SU-DHL-6 (cell line): ENCODE results near the gene RARRES1.

Experiments
- H2AFZ ChIP-seq: fragments of 200-600 bp; sonication (generic); 2 replicates; pipeline ENCODE4 v1.6.1; 2014; ENCODE audit warnings: low read depth, mild to moderate bottlenecking, moderate library complexity, mixed read lengths, antibody characterized with exemption, low read length; ENCODE audit not compliant: severe bottlenecking
- H3F3A ChIP-seq: fragments of 200-600 bp; shearing (Covaris generic); 2 replicates; pipeline ENCODE4 v1.6.0; 2016; ENCODE audit warnings: antibody characterized with exemption, mild to moderate bottlenecking; ENCODE audit not compliant: insufficient read depth
- H3K27ac ChIP-seq: fragments of 200-600 bp; sonication (generic); 2 replicates; pipeline ENCODE4 v1.5.1; 2016; ENCODE audit warnings: low read depth, mild to moderate bottlenecking, low read length, moderate library complexity, mixed read lengths
- H3K27me3 ChIP-seq: fragments of 200-600 bp; sonication (generic), shearing (Covaris generic); 2 replicates; pipeline ENCODE4 v1.6.0; 2014; ENCODE audit warnings: mild to moderate bottlenecking, low read length
- H3K36me3 ChIP-seq: fragments of 200-600 bp; sonication (generic); 2 replicates; pipeline ENCODE4 v1.6.1; 2014; ENCODE audit warnings: mild to moderate bottlenecking, low read length, mixed read lengths
- H3K4me2 ChIP-seq: fragments of 300-600, 200-600 bp; shearing (Covaris generic), sonication (generic); 2 replicates; pipeline ENCODE4 v1.6.0; 2014; ENCODE audit warnings: low read length, low read depth, mild to moderate bottlenecking; ENCODE audit not compliant: poor library complexity, severe bottlenecking
- H3K4me3 ChIP-seq: fragments of 200-600 bp; sonication (generic); 2 replicates; pipeline ENCODE4 v1.5.1; 2014; ENCODE audit warnings: antibody characterized with exemption, low read length, mild to moderate bottlenecking, mixed read lengths; ENCODE audit not compliant: insufficient read depth, poor library complexity, severe bottlenecking
- H3K79me2 ChIP-seq: fragments of 200-600 bp; sonication (generic); 2 replicates; pipeline ENCODE4 v1.6.1; 2014; ENCODE audit warnings: mild to moderate bottlenecking, low read length, moderate library complexity; ENCODE audit not compliant: insufficient read depth
- H3K9ac ChIP-seq: fragments of 200-600 bp; sonication (generic); 2 replicates; pipeline ENCODE4 v1.7.0; 2014; ENCODE audit warnings: mild to moderate bottlenecking, low read length
- H3K9me2 ChIP-seq: fragments of 200-600 bp; sonication (generic); replicated peaks from 2 replicates; pipeline ENCODE4 v1.6.1; 2014; ENCODE audit warnings: low read length; ENCODE audit not compliant: insufficient read depth
- H3K9me3 ChIP-seq: fragments of 200-600 bp; sonication (generic); 2 replicates; pipeline ENCODE4 v1.6.1; 2014; ENCODE audit warnings: low read length, mixed read lengths; ENCODE audit not compliant: insufficient read depth
- H4K20me1 ChIP-seq: fragments of 200-600 bp; sonication (generic); 2 replicates; pipeline ENCODE4 v1.6.1; 2014; ENCODE audit warnings: low read depth, mild to moderate bottlenecking, antibody characterized with exemption, low read length, moderate library complexity, mixed read lengths
- CTCF ChIP-seq: fragments of 200-600 bp; sonication (generic); IDR thresholded peaks from one replicate; pipeline ENCODE4 v1.5.1; 2017; ENCODE audit warnings: antibody characterized with exemption, mild to moderate bottlenecking, low read length, moderate library complexity; ENCODE audit not compliant: insufficient read depth, poor library complexity, severe bottlenecking
- EZH2phosphoT487 ChIP-seq: fragments of 200-600 bp; sonication (generic), shearing (Covaris generic); conservative IDR thresholded peaks from 2 replicates; pipeline ENCODE4 v1.6.1; 2018; ENCODE audit warnings: mild to moderate bottlenecking, antibody characterized with exemption, low read length, moderate library complexity, mixed read lengths

The RARRES1 gene

GRCh38 chr3:158742871-158743663 is 10.8 kb upstream of the RARRES1 start:
- H3K36me3 ChIP-seq: no peaks in the 10 kb centered on the region
- H3K27ac ChIP-seq: no peak overlapping the region
- no peak overlapping the region for H3K4me2 ChIP-seq

GRCh38 chr3:158739661-158740060 is 7.4 kb upstream of the RARRES1 start:
- TF ChIP-seq EZH2phosphoT487 (no peak), CTCF (no peak)

More at GRCh38 chr3:158742871-158743663, 10.8 kb upstream of the RARRES1 start:
- H3K27me3 ChIP-seq: no peaks in the 10 kb centered on the region
- TF ChIP-seq CTCF (no peak), EZH2phosphoT487 (no peak)
- H3K9me3 ChIP-seq: no peaks in the 10 kb centered on the region
- H2AFZ ChIP-seq: no peak overlapping the region
- H3F3A ChIP-seq: no peaks in the 10 kb centered on the region
- H3K9me2 ChIP-seq: no peaks in the 10 kb centered on the region
- no peak overlapping the region for H3K4me3 ChIP-seq
- H3K79me2 ChIP-seq: no peaks in the 10 kb centered on the region
- no peak overlapping the region for H3K9ac ChIP-seq
- H4K20me1 ChIP-seq: no peaks in the 10 kb centered on the region

GRCh38 chr3:158739078-158739477 is 6.8 kb upstream of the RARRES1 start:
- Histone ChIP-seq H2AFZ (no peak overlapping the region), H4K20me1 (no peaks in the 10 kb centered on the region), H3K4me3 (no peak overlapping the region), H3K9ac (no peak overlapping the region), H3K27me3 (no peaks in the 10 kb centered on the region), H3K4me2 (no peak overlapping the region), H3K79me2 (no peaks in the 10 kb centered on the region), H3K36me3 (no peaks in the 10 kb centered on the region), H3F3A (no peaks in the 10 kb centered on the region), H3K9me2 (no peaks in the 10 kb centered on the region), H3K9me3 (no peaks in the 10 kb centered on the region; the same call in 1 of the 2 replicates), H3K27ac (no peak overlapping the region)
- no peak for TF ChIP-seq EZH2phosphoT487
- no peak for TF ChIP-seq CTCF

More at GRCh38 chr3:158739661-158740060, 7.4 kb upstream of the RARRES1 start:
- Histone ChIP-seq H3K9me2 (no peaks in the 10 kb centered on the region), H3F3A (no peaks in the 10 kb centered on the region), H4K20me1 (no peaks in the 10 kb centered on the region), H3K36me3 (no peaks in the 10 kb centered on the region), H3K27ac (no peak overlapping the region), H3K27me3 (no peaks in the 10 kb centered on the region), H2AFZ (no peak overlapping the region), H3K9ac (no peak overlapping the region), H3K9me3 (no peaks in the 10 kb centered on the region; the same call in 1 of the 2 replicates), H3K4me3 (no peak overlapping the region), H3K4me2 (no peak overlapping the region), H3K79me2 (no peaks in the 10 kb centered on the region)
